COLO668 (cell line): Measurements from ENCODE around the gene ZNF862.

ENCODE experiments used
- DNase-seq: peaks from one replicate; lab custom pipeline; 2025; ENCODE audit not compliant: unreplicated experiment; lab: John Stamatoyannopoulos, UW

Gene ZNF862

GRCh38 chr7:149838224-149838991 lies at the start of gene ZNF862:
Gene ZNF862, plus strand, starts transcription at chr7:149838375. Its CDS starts 237 bp downstream, at chr7:149838612.
- peak; percentile 98 for DNase-seq

- DNase-seq, result no peak
Measured at GRCh38 chr7:149789101-149789500, 49.1 kb upstream of the ZNF862 start.

GRCh38 chr7:149790146-149790548 lies 48.0 kb upstream of the ZNF862 start:
- peak; percentile 52 for DNase-seq

GRCh38 chr7:149790754-149791360 lies 47.3 kb upstream of the ZNF862 start:
- no peak for DNase-seq

GRCh38 chr7:149791411-149792219 lies 46.6 kb upstream of the ZNF862 start:
- DNase-seq, result no peak

- DNase-seq, result no peak
Measured at GRCh38 chr7:149792220-149792595, 46.0 kb upstream of the ZNF862 start.

GRCh38 chr7:149793261-149793660 lies 44.9 kb upstream of the ZNF862 start:
- no peak for DNase-seq

GRCh38 chr7:149794661-149795060 lies 43.5 kb upstream of the ZNF862 start:
- no peak for DNase-seq

- DNase-seq, result no peak
Measured at GRCh38 chr7:149795126-149795525, 43.0 kb upstream of the ZNF862 start.

GRCh38 chr7:149796287-149796860 lies 41.8 kb upstream of the ZNF862 start:
- no peak for DNase-seq

GRCh38 chr7:149797771-149798170 lies 40.4 kb upstream of the ZNF862 start:
- no peak for DNase-seq

- DNase-seq, result peak; percentile 28
Measured at GRCh38 chr7:149799397-149800168, 38.6 kb upstream of the ZNF862 start.

GRCh38 chr7:149800169-149800555 lies 38.0 kb upstream of the ZNF862 start:
- DNase-seq, result no peak

GRCh38 chr7:149801002-149801566 lies 37.1 kb upstream of the ZNF862 start:
- DNase-seq, result no peak

GRCh38 chr7:149801816-149802215 lies 36.4 kb upstream of the ZNF862 start:
- DNase-seq, result no peak

GRCh38 chr7:149802966-149803365 lies 35.2 kb upstream of the ZNF862 start:
- DNase-seq, result no peak

GRCh38 chr7:149803551-149804074 lies 34.6 kb upstream of the ZNF862 start:
- DNase-seq, result no peak

- no peak for DNase-seq
Measured at GRCh38 chr7:149804106-149804505, 34.1 kb upstream of the ZNF862 start.

- DNase-seq, result no peak
Measured at GRCh38 chr7:149806726-149807125, 31.4 kb upstream of the ZNF862 start.

GRCh38 chr7:149808311-149808710 lies 29.9 kb upstream of the ZNF862 start:
- DNase-seq, result no peak
